OCI-LY3 (cell line): ENCODE measurements around the gene COL16A1.

Experiments
- EZH2phosphoT487 ChIP-seq: fragments of 200-600 bp; shearing (Covaris generic); IDR thresholded peaks from 2 replicates; pipeline ENCODE4 v1.6.1; 2018; ENCODE audit warnings: antibody characterized with exemption, mixed run types, low read depth
- TF ChIP-seq, protein P1 (sequence below): fragments of 200-600, 300-600 bp; sonication (generic); IDR thresholded peaks from 2 replicates; pipeline ENCODE4 v1.5.1; 2014; ENCODE audit warnings: antibody characterized with exemption, low read length, low read depth

DNA sequence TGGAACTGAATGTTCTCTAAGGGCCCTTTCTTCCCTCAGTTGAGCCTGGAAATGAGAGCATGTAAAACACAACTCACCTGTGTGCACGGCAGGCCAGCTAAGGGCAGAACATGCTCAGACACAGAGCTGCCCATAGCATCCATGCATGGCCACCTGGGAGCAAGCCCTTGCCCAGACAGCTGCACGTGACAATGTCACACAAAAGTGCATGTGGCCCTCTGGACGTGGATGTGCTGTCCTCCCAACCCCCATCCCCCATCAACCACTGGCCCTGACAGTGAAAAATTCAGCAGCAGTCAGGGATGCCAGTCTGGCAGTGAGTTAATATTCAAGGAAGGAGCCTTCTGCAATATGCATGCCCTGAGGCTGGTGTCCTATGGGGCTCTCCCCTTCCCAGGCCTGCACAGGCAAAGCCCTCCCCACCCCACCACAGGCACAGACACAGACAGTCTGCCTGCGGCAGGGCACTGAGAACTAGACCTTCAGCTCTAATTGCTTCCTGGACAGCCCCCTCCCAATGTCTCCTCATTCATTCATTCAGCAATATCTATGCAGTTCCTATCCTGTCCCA, 14.6 kb upstream of the COL16A1 start:
- TF ChIP-seq, protein P1, sequence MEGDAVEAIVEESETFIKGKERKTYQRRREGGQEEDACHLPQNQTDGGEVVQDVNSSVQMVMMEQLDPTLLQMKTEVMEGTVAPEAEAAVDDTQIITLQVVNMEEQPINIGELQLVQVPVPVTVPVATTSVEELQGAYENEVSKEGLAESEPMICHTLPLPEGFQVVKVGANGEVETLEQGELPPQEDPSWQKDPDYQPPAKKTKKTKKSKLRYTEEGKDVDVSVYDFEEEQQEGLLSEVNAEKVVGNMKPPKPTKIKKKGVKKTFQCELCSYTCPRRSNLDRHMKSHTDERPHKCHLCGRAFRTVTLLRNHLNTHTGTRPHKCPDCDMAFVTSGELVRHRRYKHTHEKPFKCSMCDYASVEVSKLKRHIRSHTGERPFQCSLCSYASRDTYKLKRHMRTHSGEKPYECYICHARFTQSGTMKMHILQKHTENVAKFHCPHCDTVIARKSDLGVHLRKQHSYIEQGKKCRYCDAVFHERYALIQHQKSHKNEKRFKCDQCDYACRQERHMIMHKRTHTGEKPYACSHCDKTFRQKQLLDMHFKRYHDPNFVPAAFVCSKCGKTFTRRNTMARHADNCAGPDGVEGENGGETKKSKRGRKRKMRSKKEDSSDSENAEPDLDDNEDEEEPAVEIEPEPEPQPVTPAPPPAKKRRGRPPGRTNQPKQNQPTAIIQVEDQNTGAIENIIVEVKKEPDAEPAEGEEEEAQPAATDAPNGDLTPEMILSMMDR = no peak
- TF ChIP-seq EZH2phosphoT487 = no peak
